Bronchial epithelial cell (primary cell): ENCODE measurements around the gene WDFY4. TPM values are rescaled to one million over a fixed set of nuclear protein-coding genes. Genes with fewer than 3 reads are reported as not detected.

Source experiments
- DNase-seq: peaks from one replicate; pipeline ENCODE4 v3.0.0-alpha.2; 2010; ENCODE audit warnings: low read depth
- FAIRE-seq: peaks from 2 replicates; lab custom pipeline; 2011; peaks lifted over from hg19 to GRCh38; lab: Jason Lieb, UNC
- H3K27me3 ChIP-seq: 2 replicates; pipeline ENCODE4 v1.5.1; 2011; ENCODE audit warnings: low read length; ENCODE audit not compliant: control insufficient read depth, insufficient read depth
- H3K36me3 ChIP-seq: 2 replicates; pipeline ENCODE4 v1.5.1; 2011; ENCODE audit warnings: low read length; ENCODE audit not compliant: control insufficient read depth, insufficient read depth
- H3K4me3 ChIP-seq: 2 replicates; pipeline ENCODE4 v1.5.1; 2011; ENCODE audit warnings: mild to moderate bottlenecking, low read depth, low read length, control low read depth
- CTCF ChIP-seq: IDR thresholded peaks from 2 replicates; pipeline ENCODE4 v1.5.1; 2011; ENCODE audit warnings: mild to moderate bottlenecking, moderate library complexity, low read length, control low read depth, inconsistent platforms; ENCODE audit not compliant: insufficient read depth, severe bottlenecking
- total RNA-seq: library from RNA; depleted of rRNA; stranded (reverse); fragments of >200 nt; gene quantifications from 2 replicates; pipeline ENCODE4 v1.2.1, GENCODE V29; 2014

The WDFY4 gene
- total RNA-seq, 1 donor from 2014 or later: under 0.01 TPM

GRCh38 chr10:48776005-48776522 is 91.4 kb downstream of the WDFY4 start:
- Histone ChIP-seq H3K36me3 (no peaks in the 10 kb centered on the region), H3K27me3 (no peaks in the 10 kb centered on the region), H3K4me3 (no peak overlapping the region)
- peak; percentile 89 for FAIRE-seq
- TF ChIP-seq CTCF: no peak
- no peak for DNase-seq

- DNase-seq: no peak
- TF ChIP-seq CTCF: no peak
- no peak for FAIRE-seq
- H3K27me3 ChIP-seq: no peaks in the 10 kb centered on the region
- no peak overlapping the region for H3K4me3 ChIP-seq
- no peaks in the 10 kb centered on the region for H3K36me3 ChIP-seq
Observed at GRCh38 chr10:48776528-48776927, 91.9 kb downstream of the WDFY4 start.

GRCh38 chr10:48777110-48777509 is 92.4 kb downstream of the WDFY4 start:
- DNase-seq (no peak), FAIRE-seq (no peak)
- no peak for TF ChIP-seq CTCF
- H3K27me3 ChIP-seq: no peaks in the 10 kb centered on the region
- no peaks in the 10 kb centered on the region for H3K36me3 ChIP-seq
- no peak overlapping the region for H3K4me3 ChIP-seq

GRCh38 chr10:48778193-48778857 is 93.7 kb downstream of the WDFY4 start:
- Histone ChIP-seq H3K4me3 (no peak overlapping the region), H3K36me3 (no peaks in the 10 kb centered on the region), H3K27me3 (no peaks in the 10 kb centered on the region)
- DNase-seq (no peak), FAIRE-seq (no peak)
- no peak for TF ChIP-seq CTCF

GRCh38 chr10:48779077-48779476 is 94.4 kb downstream of the WDFY4 start:
- H3K27me3 ChIP-seq: no peaks in the 10 kb centered on the region
- TF ChIP-seq CTCF: no peak
- FAIRE-seq: no peak

More at GRCh38 chr10:48779077-48779476, 94.4 kb downstream of the WDFY4 start:
- no peaks in the 10 kb centered on the region for H3K36me3 ChIP-seq
- DNase-seq: no peak
- H3K4me3 ChIP-seq: no peak overlapping the region
